Stimulated activated CD4-positive, alpha-beta T cell treated with anti-CD3 and anti-CD28 coated beads, Interleukin-12 subunit alpha, Interleukin-12 subunit beta, amount 100 ng/mL, for 24 hours (primary cell): ENCODE results near the gene EPS8.
"Not testable (repeated sequence)": the region's sequence is repeated elsewhere in the genome, so short reads cannot be mapped to it uniquely, and the experiment has no call there.

Experiments
- DNase-seq, 2 experiments: peaks; one replicate each; pipeline ENCODE4 v3.0.0-alpha.2; 2020; ENCODE audit warnings: low read depth in 2 of 2

EPS8 gene

GRCh38 chr12:15757553-15758255 is 31.5 kb downstream of the EPS8 start:
- DNase-seq = no peak

GRCh38 chr12:15756822-15757221 is 32.4 kb downstream of the EPS8 start:
- no peak for DNase-seq

- no peak for DNase-seq
Measured at GRCh38 chr12:15754233-15754632, 35.0 kb downstream of the EPS8 start.

- DNase-seq = no peak
Measured at GRCh38 chr12:15752785-15753184, 36.4 kb downstream of the EPS8 start.

GRCh38 chr12:15751741-15752140 is 37.4 kb downstream of the EPS8 start:
- no peak for DNase-seq

GRCh38 chr12:15749937-15750336 is 39.3 kb downstream of the EPS8 start:
- no peak for DNase-seq

- not testable (repeated sequence) for DNase-seq
Measured at GRCh38 chr12:15741870-15742269, 47.3 kb downstream of the EPS8 start.

- DNase-seq = no peak
Measured at GRCh38 chr12:15741082-15741481, 48.1 kb downstream of the EPS8 start.

- DNase-seq = not testable (repeated sequence)
Measured at GRCh38 chr12:15740389-15740788, 48.8 kb downstream of the EPS8 start.

GRCh38 chr12:15738438-15739015 is 50.7 kb downstream of the EPS8 start:
- no peak for DNase-seq

- DNase-seq = no peak
Measured at GRCh38 chr12:15735837-15736615, 53.2 kb downstream of the EPS8 start.

- DNase-seq = no peak
Measured at GRCh38 chr12:15733136-15733535, 56.1 kb downstream of the EPS8 start.

GRCh38 chr12:15732341-15733061 is 56.7 kb downstream of the EPS8 start:
- no peak for DNase-seq

- no peak for DNase-seq
Measured at GRCh38 chr12:15731940-15732339, 57.2 kb downstream of the EPS8 start.

GRCh38 chr12:15729097-15729496 is 60.1 kb downstream of the EPS8 start:
- DNase-seq = no peak

- no peak for DNase-seq
Measured at GRCh38 chr12:15728118-15728598, 61.0 kb downstream of the EPS8 start.

- no peak for DNase-seq
Measured at GRCh38 chr12:15726878-15727150, 62.4 kb downstream of the EPS8 start.

- no peak for DNase-seq
Measured at GRCh38 chr12:15726027-15726877, 62.9 kb downstream of the EPS8 start.

GRCh38 chr12:15722951-15723350 is 66.2 kb downstream of the EPS8 start:
- DNase-seq = no peak

- no peak for DNase-seq
Measured at GRCh38 chr12:15721316-15722115, 67.7 kb downstream of the EPS8 start.

GRCh38 chr12:15720295-15720694 is 68.9 kb downstream of the EPS8 start:
- no peak for DNase-seq
